T-helper 1 cell treated with Interleukin-12 subunit alpha and Interleukin-12 subunit beta and Interleukin-4 antibody, amounts not matched to agents 30 ng/mL and 1 ng/mL, for 36 hours (primary cell): ENCODE data around the gene CFAP65. TPM values are rescaled to one million over a fixed set of nuclear protein-coding genes. Genes with fewer than 3 reads are reported as not detected.

Experiments
- intact Hi-C: fragments of 100-400 bp; cut with micrococcal nuclease; formaldehyde crosslinking; loops from one replicate; pipeline ENCODE4 v1.15.1; 2024
- total RNA-seq: library from RNA; stranded (reverse); gene quantifications from 2 replicates; pipeline ENCODE4 v1.2.3, GENCODE V29; 2022

Gene CFAP65
- total RNA-seq, 1 donor from 2014 or later, result not detected

- intact Hi-C loops, result no loop called here
Measured at GRCh38 chr2:219032051-219032745, 9.1 kb downstream of the CFAP65 start.

- intact Hi-C loops, result no loop called here
Measured at GRCh38 chr2:219031005-219031738, 10.1 kb downstream of the CFAP65 start.

- intact Hi-C loops, result no loop called here
Measured at GRCh38 chr2:219030177-219030940, 11.0 kb downstream of the CFAP65 start.

GRCh38 chr2:219029829-219030165, 11.5 kb downstream of the CFAP65 start:
- intact Hi-C loops, result loop anchor here (1.0 kb wide), 3 partner anchors 28 to 126 kb away; no protein-coding TSS in a partner anchor

GRCh38 chr2:219028996-219029828, 12.1 kb downstream of the CFAP65 start:
- intact Hi-C loops, result loop anchor here (1.0 kb wide), 3 partner anchors 28 to 126 kb away; no protein-coding TSS in a partner anchor

- intact Hi-C loops, result no loop called here
Measured at GRCh38 chr2:219028141-219028540, 13.2 kb downstream of the CFAP65 start.

- intact Hi-C loops, result no loop called here
Measured at GRCh38 chr2:219027511-219028055, 13.7 kb downstream of the CFAP65 start.

GRCh38 chr2:219026946-219027345, 14.4 kb downstream of the CFAP65 start:
- intact Hi-C loops, result no loop called here

GRCh38 chr2:219025637-219026585, 15.4 kb downstream of the CFAP65 start:
- intact Hi-C loops, result no loop called here

- intact Hi-C loops, result no loop called here
Measured at GRCh38 chr2:219024059-219024458, 17.3 kb downstream of the CFAP65 start.

- intact Hi-C loops, result no loop called here
Measured at GRCh38 chr2:219023045-219023605, 18.2 kb downstream of the CFAP65 start.

- intact Hi-C loops, result no loop called here
Measured at GRCh38 chr2:219022616-219023015, 18.7 kb downstream of the CFAP65 start.

GRCh38 chr2:219022041-219022440, 19.3 kb downstream of the CFAP65 start:
- intact Hi-C loops, result no loop called here

- intact Hi-C loops, result no loop called here
Measured at GRCh38 chr2:219021591-219021990, 19.7 kb downstream of the CFAP65 start.

GRCh38 chr2:219020604-219021365, 20.5 kb downstream of the CFAP65 start:
- intact Hi-C loops, result no loop called here

- intact Hi-C loops, result no loop called here
Measured at GRCh38 chr2:219019436-219019835, 21.9 kb downstream of the CFAP65 start.

GRCh38 chr2:219018726-219019125, 22.6 kb downstream of the CFAP65 start:
- intact Hi-C loops, result no loop called here

GRCh38 chr2:219018286-219018685, 23.0 kb downstream of the CFAP65 start:
- intact Hi-C loops, result no loop called here
